Type B pancreatic cell (in vitro differentiated cells): ENCODE results near the gene SYNE3. TPM values are rescaled to one million over a fixed set of nuclear protein-coding genes. Genes with fewer than 3 reads are reported as not detected.

Experiments
- DNase-seq: peaks from one replicate; pipeline ENCODE4 v3.0.0; 2021; ENCODE audit warnings: mixed read lengths; ENCODE audit not compliant: unreplicated experiment; ENCODE audit errors: extremely low spot score
- H3K27ac Mint-ChIP-seq: 2 replicates; pipeline ENCODE4 v1.8.0; 2021; ENCODE audit warnings: mild to moderate bottlenecking, mixed read lengths
- H3K27me3 Mint-ChIP-seq: 2 replicates; pipeline ENCODE4 v1.8.0; 2021; ENCODE audit warnings: mixed read lengths
- H3K36me3 Mint-ChIP-seq: 2 replicates; pipeline ENCODE4 v1.8.0; 2021; ENCODE audit warnings: mixed read lengths
- H3K4me1 Mint-ChIP-seq: one replicate; pipeline ENCODE4 v1.8.0; 2021; ENCODE audit warnings: mixed read lengths; ENCODE audit not compliant: unreplicated experiment
- H3K4me3 Mint-ChIP-seq: 2 replicates; pipeline ENCODE4 v1.8.0; 2021; ENCODE audit warnings: mild to moderate bottlenecking, mixed read lengths
- H3K9me3 Mint-ChIP-seq: 2 replicates; pipeline ENCODE4 v1.8.0; 2021; ENCODE audit warnings: mixed read lengths
- CTCF ChIP-seq: fragments of 200-600 bp; sonication (generic); conservative IDR thresholded peaks from 2 replicates; pipeline ENCODE4 v1.5.0; 2021; ENCODE audit warnings: antibody characterized with exemption, mild to moderate bottlenecking
- total RNA-seq: library from RNA; stranded (reverse); gene quantifications from 2 replicates; pipeline ENCODE4 v1.2.1, GENCODE V29; 2021; ENCODE audit warnings: low replicate concordance

The SYNE3 gene
- total RNA-seq, 1 donor from 2014 or later, result 0.65 TPM

DNA sequence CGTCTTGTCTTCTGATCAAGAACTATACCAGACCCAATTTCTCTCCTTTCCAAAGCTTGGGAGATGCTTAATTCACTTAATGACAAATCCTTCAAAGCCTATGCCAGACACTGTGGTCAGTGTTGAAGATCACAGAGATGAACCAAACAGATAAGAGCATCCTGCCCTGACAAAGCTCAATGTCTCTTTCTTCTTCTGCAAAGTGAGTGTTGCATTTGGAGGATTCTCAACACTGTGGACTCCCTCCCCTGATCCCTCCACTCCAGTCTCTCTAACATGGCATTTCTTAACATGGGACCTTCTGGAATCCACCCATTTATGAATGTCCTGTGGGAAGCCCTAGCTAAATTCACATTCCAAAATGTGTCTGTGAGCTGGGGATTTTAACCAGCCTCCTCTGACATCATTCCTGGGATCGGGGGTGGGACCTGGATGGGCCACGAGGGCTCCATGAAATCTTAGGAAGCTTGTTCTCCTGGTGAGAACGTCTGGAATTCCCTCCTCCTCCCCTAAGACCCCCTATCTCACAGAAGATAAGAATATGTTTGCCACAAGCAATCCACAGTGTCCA lies 20.3 kb downstream of the SYNE3 start:
- peaks cover 12% of the 10 kb centered on the region for H3K27me3 Mint-ChIP-seq
- H3K9me3 Mint-ChIP-seq, result peaks cover 7% of the 10 kb centered on the region
- H3K27ac Mint-ChIP-seq, result no peak overlapping the region
- H3K4me1 Mint-ChIP-seq, result peaks cover 29% of the 10 kb centered on the region
- TF ChIP-seq CTCF, result no peak
- no peak overlapping the region for H3K4me3 Mint-ChIP-seq
- DNase-seq, result no peak
- no peaks in the 10 kb centered on the region for H3K36me3 Mint-ChIP-seq

- no peak for TF ChIP-seq CTCF
- no peaks in the 10 kb centered on the region for H3K36me3 Mint-ChIP-seq
- H3K9me3 Mint-ChIP-seq, result peaks cover 7% of the 10 kb centered on the region
- no peak overlapping the region for H3K27ac Mint-ChIP-seq
- peaks cover 10% of the 10 kb centered on the region for H3K27me3 Mint-ChIP-seq
- no peak overlapping the region for H3K4me3 Mint-ChIP-seq
- H3K4me1 Mint-ChIP-seq, result peaks cover 23% of the 10 kb centered on the region
- no peak for DNase-seq
These were observed 20.9 kb downstream of the SYNE3 start for GRCh38 chr14:95495538-95496025.

- Mint-ChIP-seq H3K4me1 (peaks cover 21% of the 10 kb centered on the region), H3K27me3 (peaks cover 10% of the 10 kb centered on the region), H3K9me3 (peaks cover 7% of the 10 kb centered on the region), H3K4me3 (no peak overlapping the region), H3K36me3 (no peaks in the 10 kb centered on the region), H3K27ac (no peak overlapping the region)
- no peak for TF ChIP-seq CTCF
- DNase-seq, result no peak
These were observed 21.4 kb downstream of the SYNE3 start for GRCh38 chr14:95495076-95495475.

GRCh38 chr14:95494456-95494855 lies 22.0 kb downstream of the SYNE3 start:
- DNase-seq, result no peak
- Mint-ChIP-seq H3K4me3 (no peak overlapping the region), H3K27ac (no peak overlapping the region), H3K9me3 (peaks cover 7% of the 10 kb centered on the region), H3K36me3 (no peaks in the 10 kb centered on the region), H3K4me1 (peaks cover 21% of the 10 kb centered on the region), H3K27me3 (peaks cover 10% of the 10 kb centered on the region)
- TF ChIP-seq CTCF, result no peak

DNA sequence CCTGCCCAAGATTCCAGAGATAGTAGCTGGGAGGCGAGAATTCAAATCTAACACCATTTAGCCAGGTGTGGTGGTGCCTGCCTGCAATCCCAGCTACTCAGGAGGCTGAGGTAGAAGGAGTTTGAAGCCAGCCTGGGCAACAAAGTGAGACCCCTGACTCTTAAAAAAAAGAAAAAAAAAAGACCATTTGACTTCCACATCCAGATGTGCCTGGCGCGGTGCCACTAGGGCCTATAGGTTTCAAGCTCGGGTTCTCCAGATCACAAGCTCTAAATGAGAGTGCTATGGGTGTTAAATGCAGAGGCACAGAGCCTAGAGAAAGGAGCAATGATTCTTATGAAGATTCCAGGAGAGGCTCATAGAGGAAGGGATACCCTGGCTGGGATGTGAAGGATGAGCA lies 22.5 kb downstream of the SYNE3 start:
- Mint-ChIP-seq H3K27ac (no peak overlapping the region), H3K36me3 (no peaks in the 10 kb centered on the region), H3K27me3 (peaks cover 7% of the 10 kb centered on the region), H3K4me1 (peaks cover 21% of the 10 kb centered on the region), H3K4me3 (no peak overlapping the region), H3K9me3 (peaks cover 7% of the 10 kb centered on the region)
- TF ChIP-seq CTCF, result no peak
- DNase-seq, result no peak

GRCh38 chr14:95493503-95493902 lies 22.9 kb downstream of the SYNE3 start:
- no peak for DNase-seq
- no peak for TF ChIP-seq CTCF
- peaks cover 7% of the 10 kb centered on the region for H3K27me3 Mint-ChIP-seq
- peaks cover 7% of the 10 kb centered on the region for H3K9me3 Mint-ChIP-seq
- H3K4me3 Mint-ChIP-seq, result no peak overlapping the region
- no peaks in the 10 kb centered on the region for H3K36me3 Mint-ChIP-seq
- no peak overlapping the region for H3K27ac Mint-ChIP-seq
- H3K4me1 Mint-ChIP-seq, result peaks cover 21% of the 10 kb centered on the region
